Type B pancreatic cell (in vitro differentiated cells): ENCODE results near the gene IMMP2L. TPM values are rescaled to one million over a fixed set of nuclear protein-coding genes. Genes with fewer than 3 reads are reported as not detected.
A peak's percentile ranks its signal among the peaks of the same experiment; 100 is the strongest.

Experiments used
- DNase-seq: peaks from one replicate; pipeline ENCODE4 v3.0.0; 2021; ENCODE audit warnings: mixed read lengths; ENCODE audit not compliant: unreplicated experiment; ENCODE audit errors: extremely low spot score
- H3K27ac Mint-ChIP-seq: 2 replicates; pipeline ENCODE4 v1.8.0; 2021; ENCODE audit warnings: mild to moderate bottlenecking, mixed read lengths
- H3K27me3 Mint-ChIP-seq: 2 replicates; pipeline ENCODE4 v1.8.0; 2021; ENCODE audit warnings: mixed read lengths
- H3K36me3 Mint-ChIP-seq: 2 replicates; pipeline ENCODE4 v1.8.0; 2021; ENCODE audit warnings: mixed read lengths
- H3K4me1 Mint-ChIP-seq: one replicate; pipeline ENCODE4 v1.8.0; 2021; ENCODE audit warnings: mixed read lengths; ENCODE audit not compliant: unreplicated experiment
- H3K4me3 Mint-ChIP-seq: 2 replicates; pipeline ENCODE4 v1.8.0; 2021; ENCODE audit warnings: mild to moderate bottlenecking, mixed read lengths
- H3K9me3 Mint-ChIP-seq: 2 replicates; pipeline ENCODE4 v1.8.0; 2021; ENCODE audit warnings: mixed read lengths
- total RNA-seq: library from RNA; stranded (reverse); gene quantifications from 2 replicates; pipeline ENCODE4 v1.2.1, GENCODE V29; 2021; ENCODE audit warnings: low replicate concordance
- TF ChIP-seq, protein P1 (sequence below): fragments of 200-600 bp; sonication (generic); conservative IDR thresholded peaks from 2 replicates; pipeline ENCODE4 v1.5.0; 2021; ENCODE audit warnings: antibody characterized with exemption, mild to moderate bottlenecking

The IMMP2L gene
- total RNA-seq, 1 donor from 2014 or later: 23.0 TPM

DNA sequence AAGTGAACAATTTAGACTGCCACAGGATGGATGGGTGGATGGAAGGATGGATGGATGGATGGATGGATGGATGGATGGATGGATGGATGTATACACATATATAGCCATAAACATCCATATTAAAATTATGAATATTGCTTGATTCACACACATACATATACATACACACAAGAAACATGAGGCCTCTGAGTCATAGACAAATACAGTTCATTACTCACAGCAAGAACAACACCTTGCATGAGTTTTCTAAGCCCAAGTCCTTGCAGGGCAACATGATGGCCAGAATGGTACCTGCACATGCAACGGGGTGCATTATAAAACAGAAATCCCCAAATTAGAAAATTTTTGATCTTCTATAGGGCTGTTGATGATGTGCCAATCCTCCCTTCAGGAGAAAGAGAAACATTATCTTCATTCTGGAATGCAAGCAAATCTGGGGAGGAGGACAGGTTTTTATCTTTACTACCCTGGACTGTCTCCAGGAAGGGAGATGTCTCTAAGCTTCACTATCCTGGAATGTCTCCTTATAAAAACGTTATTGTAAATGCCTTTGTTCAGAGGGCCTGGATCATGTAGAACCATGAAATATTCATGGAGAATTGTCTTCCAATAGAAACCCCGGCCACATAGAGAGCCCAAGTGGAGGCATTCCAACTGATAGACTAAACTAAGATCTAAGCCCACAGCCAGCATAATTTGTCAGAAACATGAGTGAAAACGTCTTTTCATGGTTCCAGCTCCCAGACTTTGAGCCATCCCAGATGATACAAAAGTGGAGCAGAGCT, 709.9 kb downstream of the IMMP2L start:
- Mint-ChIP-seq H3K27me3 (no peaks in the 10 kb centered on the region), H3K27ac (no peak overlapping the region), H3K4me3 (no peak overlapping the region), H3K9me3 (no peaks in the 10 kb centered on the region), H3K4me1 (no peaks in the 10 kb centered on the region), H3K36me3 (no peaks in the 10 kb centered on the region)
- TF ChIP-seq, protein P1, sequence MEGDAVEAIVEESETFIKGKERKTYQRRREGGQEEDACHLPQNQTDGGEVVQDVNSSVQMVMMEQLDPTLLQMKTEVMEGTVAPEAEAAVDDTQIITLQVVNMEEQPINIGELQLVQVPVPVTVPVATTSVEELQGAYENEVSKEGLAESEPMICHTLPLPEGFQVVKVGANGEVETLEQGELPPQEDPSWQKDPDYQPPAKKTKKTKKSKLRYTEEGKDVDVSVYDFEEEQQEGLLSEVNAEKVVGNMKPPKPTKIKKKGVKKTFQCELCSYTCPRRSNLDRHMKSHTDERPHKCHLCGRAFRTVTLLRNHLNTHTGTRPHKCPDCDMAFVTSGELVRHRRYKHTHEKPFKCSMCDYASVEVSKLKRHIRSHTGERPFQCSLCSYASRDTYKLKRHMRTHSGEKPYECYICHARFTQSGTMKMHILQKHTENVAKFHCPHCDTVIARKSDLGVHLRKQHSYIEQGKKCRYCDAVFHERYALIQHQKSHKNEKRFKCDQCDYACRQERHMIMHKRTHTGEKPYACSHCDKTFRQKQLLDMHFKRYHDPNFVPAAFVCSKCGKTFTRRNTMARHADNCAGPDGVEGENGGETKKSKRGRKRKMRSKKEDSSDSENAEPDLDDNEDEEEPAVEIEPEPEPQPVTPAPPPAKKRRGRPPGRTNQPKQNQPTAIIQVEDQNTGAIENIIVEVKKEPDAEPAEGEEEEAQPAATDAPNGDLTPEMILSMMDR: no peak
- DNase-seq: no peak

DNA sequence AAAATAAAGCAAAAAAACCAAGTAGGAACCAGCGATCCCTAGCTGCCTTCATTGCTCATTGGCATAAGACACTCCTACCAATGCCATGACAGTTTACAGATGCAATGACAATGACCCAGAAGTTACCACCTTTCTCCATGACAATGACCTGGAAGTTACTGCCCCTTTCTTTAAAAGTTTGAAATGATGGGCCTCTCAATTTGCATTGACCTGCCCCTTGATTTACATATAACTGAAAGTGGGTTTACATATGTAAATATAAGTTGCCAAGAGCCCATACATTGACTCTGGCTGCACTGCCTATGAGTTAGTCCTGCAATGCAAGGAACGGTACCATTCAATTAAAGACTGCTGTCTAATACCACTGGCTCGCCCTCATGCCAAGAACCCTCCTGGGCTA, 712.1 kb downstream of the IMMP2L start:
- H3K36me3 Mint-ChIP-seq: no peaks in the 10 kb centered on the region
- no peaks in the 10 kb centered on the region for H3K27me3 Mint-ChIP-seq

DNA sequence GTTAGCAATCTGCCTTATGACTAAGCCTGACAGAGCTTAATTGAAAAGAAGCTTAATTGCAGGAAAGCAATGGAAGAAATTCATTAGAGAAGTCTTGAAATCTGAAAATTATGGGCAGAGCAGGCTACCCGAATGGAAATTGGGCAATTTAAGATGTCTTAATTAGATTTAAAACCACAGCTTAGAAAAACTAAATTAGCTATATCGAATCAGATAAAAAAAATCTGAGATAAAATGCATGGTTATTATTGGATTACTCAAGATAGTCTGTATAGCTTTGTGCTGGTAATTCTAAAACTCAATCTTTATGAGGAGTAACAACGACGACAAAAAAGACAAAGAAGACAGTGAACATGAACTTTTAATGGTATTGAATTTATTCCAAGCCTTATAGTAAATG, 719.5 kb downstream of the IMMP2L start:
- Mint-ChIP-seq H3K9me3 (no peaks in the 10 kb centered on the region), H3K27ac (no peak overlapping the region), H3K27me3 (no peaks in the 10 kb centered on the region), H3K4me3 (no peak overlapping the region), H3K4me1 (peaks cover 4% of the 10 kb centered on the region), H3K36me3 (no peaks in the 10 kb centered on the region)
- DNase-seq: no peak
- TF ChIP-seq, protein P1: no peak

More for the DNA sequence above, 712.1 kb downstream of the IMMP2L start:
- DNase-seq: no peak
- H3K27ac Mint-ChIP-seq: no peak overlapping the region
- no peaks in the 10 kb centered on the region for H3K4me1 Mint-ChIP-seq
- TF ChIP-seq, protein P1: no peak
- no peak overlapping the region for H3K4me3 Mint-ChIP-seq
- H3K9me3 Mint-ChIP-seq: no peaks in the 10 kb centered on the region

DNA sequence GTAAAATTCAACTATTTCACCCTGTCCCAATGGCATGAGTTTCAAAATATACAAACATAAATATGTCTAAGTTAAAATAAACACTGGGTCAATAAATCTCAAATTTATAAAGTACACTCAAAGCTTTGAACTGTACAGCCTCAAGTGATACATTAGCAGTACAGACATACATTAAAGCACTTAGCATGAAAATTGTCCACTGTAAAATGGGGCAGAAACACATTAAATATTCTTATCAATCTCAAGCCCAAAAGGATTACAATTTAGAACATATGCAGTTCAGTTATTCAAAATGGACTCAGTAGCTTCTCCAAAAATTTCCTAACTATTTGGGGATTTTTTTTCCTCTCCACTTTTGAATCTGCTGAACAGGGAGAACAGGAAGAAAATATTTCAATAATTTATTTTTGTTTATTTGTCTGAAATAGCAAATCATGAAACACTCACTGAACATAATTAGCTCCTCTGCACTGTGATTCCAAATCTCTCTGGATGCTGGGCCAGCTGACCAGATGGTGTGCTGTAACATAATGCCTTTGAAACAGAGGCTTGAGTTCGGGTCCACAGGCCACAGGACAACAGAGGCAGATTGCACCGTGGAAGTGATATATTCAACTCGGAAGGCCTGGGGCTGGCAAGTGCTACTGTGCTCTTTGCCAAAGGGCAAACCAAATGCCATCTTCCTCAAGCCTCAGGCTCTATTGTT, 720.3 kb downstream of the IMMP2L start:
- TF ChIP-seq, protein P1: no peak
- no peaks in the 10 kb centered on the region for H3K27me3 Mint-ChIP-seq

DNA sequence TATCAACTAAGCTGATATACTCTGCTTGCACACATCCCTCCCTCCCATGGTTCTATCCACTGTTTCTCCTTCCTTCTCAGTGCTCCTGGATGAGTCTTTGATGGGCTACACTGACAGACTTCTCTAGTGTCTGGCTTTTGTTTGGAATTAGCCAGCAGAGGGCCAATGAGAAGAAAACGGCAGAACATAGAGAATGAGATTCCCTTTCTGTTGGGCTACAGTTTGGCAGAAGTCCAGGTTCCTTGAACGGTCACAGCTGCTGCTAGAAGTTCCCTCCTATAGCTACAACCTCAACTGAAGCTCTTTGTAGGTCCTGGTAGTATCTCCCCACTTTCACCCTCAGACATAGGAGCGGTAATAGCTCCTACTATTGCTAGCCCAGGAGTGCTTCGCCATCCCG, 722.4 kb downstream of the IMMP2L start:
- Mint-ChIP-seq H3K27me3 (no peaks in the 10 kb centered on the region), H3K4me3 (no peak overlapping the region), H3K27ac (no peak overlapping the region), H3K4me1 (peaks cover 18% of the 10 kb centered on the region), H3K36me3 (peaks cover under 1% of the 10 kb centered on the region), H3K9me3 (peaks cover 2% of the 10 kb centered on the region)
- DNase-seq: no peak
- TF ChIP-seq, protein P1: peak; percentile 53

More for the DNA sequence above, 720.3 kb downstream of the IMMP2L start:
- H3K4me3 Mint-ChIP-seq: no peak overlapping the region
- H3K9me3 Mint-ChIP-seq: no peaks in the 10 kb centered on the region
- DNase-seq: no peak
- H3K36me3 Mint-ChIP-seq: no peaks in the 10 kb centered on the region
- H3K4me1 Mint-ChIP-seq: peaks cover 4% of the 10 kb centered on the region
- H3K27ac Mint-ChIP-seq: no peak overlapping the region
